ENCODE data around the gene CST3.
"Not testable (repeated sequence)": the region's sequence is repeated elsewhere in the genome, so short reads cannot be mapped to it uniquely, and the experiment has no call there.

The CST3 gene

GRCh38 chr20:23661002-23661429 is 23.3 kb upstream of the CST3 start:
- no peak for DNase-seq

GRCh38 chr20:23659989-23660837 is 22.5 kb upstream of the CST3 start:
- no peak for DNase-seq

- not testable (repeated sequence) for DNase-seq
Observed at GRCh38 chr20:23659610-23659988, 21.8 kb upstream of the CST3 start.

GRCh38 chr20:23658989-23659609 is 21.3 kb upstream of the CST3 start:
- peak; percentile 37 for DNase-seq

GRCh38 chr20:23658336-23658735 is 20.6 kb upstream of the CST3 start:
- no peak for DNase-seq

- DNase-seq = no peak
Observed at GRCh38 chr20:23657202-23657601, 19.4 kb upstream of the CST3 start.

GRCh38 chr20:23656372-23656771 is 18.6 kb upstream of the CST3 start:
- DNase-seq = no peak

GRCh38 chr20:23655491-23656211 is 17.9 kb upstream of the CST3 start:
- DNase-seq = no peak

GRCh38 chr20:23654717-23655116 is 17.0 kb upstream of the CST3 start:
- DNase-seq = no peak

GRCh38 chr20:23654000-23654399 is 16.2 kb upstream of the CST3 start:
- DNase-seq = no peak

- DNase-seq = peak; percentile 14
Observed at GRCh38 chr20:23653400-23653938, 15.7 kb upstream of the CST3 start.

- no peak for DNase-seq
Observed at GRCh38 chr20:23652926-23653325, 15.2 kb upstream of the CST3 start.

GRCh38 chr20:23652371-23652770 is 14.6 kb upstream of the CST3 start:
- no peak for DNase-seq

- DNase-seq = no peak
Observed at GRCh38 chr20:23651117-23651516, 13.4 kb upstream of the CST3 start.

GRCh38 chr20:23649830-23650417 is 12.2 kb upstream of the CST3 start:
- no peak for DNase-seq

- DNase-seq = no peak
Observed at GRCh38 chr20:23649242-23649641, 11.5 kb upstream of the CST3 start.

GRCh38 chr20:23647346-23647745 is 9.6 kb upstream of the CST3 start:
- DNase-seq = no peak

GRCh38 chr20:23646106-23646873 is 8.5 kb upstream of the CST3 start:
- DNase-seq = no peak

GRCh38 chr20:23645575-23645974 is 7.8 kb upstream of the CST3 start:
- no peak for DNase-seq

GRCh38 chr20:23644164-23644563 is 6.4 kb upstream of the CST3 start:
- no peak for DNase-seq

- DNase-seq = no peak
Observed at GRCh38 chr20:23643659-23644058, 5.9 kb upstream of the CST3 start.
